ACHN (cell line): ENCODE results near the gene NTMT2.

ENCODE experiments used
- DNase-seq: peaks from one replicate; pipeline ENCODE4 v3.0.0-alpha.2; 2015
- in situ Hi-C: cut with HindIII; loops from 2 replicates; pipeline ENCODE4 v1.10.0; 2017; ENCODE audit warnings: low sequenced_read_pairs, low pct_ligation_motif_present, low pct_unique_long_range_greater_than_20kb

The NTMT2 gene

DNA sequence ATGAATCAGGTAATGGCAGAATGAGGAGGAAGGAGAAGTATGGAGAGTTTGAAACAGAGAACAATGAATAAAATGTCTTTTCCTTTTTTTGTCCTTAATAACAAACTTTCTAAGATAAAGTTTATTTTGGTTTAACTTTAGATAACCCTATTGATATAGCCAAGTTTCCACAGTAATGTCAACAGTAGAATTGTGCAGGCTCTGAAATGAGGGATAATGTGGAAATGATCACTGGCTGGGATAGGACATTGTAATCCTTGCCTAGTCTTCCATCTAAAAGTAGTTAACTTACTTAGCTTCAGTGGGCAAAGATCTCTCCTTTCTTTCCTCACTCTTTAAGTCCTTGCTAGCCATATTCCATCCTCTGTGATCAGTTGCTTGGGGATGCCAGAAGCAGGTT lies 52.8 kb downstream of the NTMT2 start:
- no peak for DNase-seq
- in situ Hi-C loops: no loop called here

DNA sequence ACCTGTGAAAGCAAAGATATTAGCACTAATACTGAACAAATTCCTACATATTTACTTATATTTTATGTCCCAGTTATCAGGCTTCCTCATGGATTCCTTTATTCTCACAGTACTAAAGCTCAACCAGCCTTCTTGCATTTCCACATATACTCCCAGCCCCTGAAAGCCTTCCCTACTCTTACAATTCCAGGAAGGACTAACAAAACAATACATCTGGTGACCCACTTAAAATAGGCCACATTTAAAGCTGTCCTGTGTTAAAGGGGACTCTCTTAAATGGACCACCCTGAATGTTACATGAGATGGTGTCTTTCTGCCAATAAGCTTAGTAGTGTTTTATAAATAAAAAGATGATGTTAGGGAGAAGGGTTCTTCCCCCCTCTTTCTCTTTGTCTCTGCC lies 54.4 kb downstream of the NTMT2 start:
- in situ Hi-C loops: no loop called here
- no peak for DNase-seq

DNA sequence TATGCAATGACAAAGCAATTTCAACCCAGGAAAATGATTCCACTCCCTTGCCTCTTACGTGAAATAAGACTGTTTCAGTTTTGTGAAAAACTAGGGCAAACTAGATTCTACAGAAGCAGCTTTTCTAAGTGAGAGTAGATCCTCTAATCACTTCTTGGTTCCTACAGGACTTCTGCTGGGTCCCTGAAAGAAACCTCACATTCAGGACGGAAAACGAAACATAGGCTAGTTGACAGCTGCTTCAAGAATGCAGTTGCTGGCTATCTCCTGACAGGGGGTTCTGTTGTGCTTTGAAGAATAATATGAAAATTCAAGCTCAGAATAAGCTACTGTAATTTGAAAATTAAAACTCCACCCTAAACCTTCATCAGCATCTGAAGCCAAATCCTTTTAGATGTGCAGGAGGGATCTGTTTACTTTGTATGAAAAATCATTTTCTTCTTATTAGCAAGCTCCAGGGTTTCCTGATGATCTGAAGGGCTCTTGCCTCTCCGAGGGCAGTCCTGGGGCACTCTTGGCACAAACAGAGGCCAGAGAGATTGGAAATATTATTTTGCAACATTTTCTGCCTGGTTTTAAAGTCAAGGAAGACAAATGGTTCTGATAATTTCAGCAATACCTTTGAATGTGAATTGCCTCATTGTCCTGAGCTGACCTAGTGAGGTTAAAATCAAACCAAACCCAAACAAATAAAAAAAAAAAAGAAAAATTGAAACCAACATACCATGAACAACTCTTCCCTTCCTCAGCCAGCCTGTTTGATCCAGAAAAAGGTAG lies 55.0 kb downstream of the NTMT2 start:
- no peak for DNase-seq
- in situ Hi-C loops: no loop called here

DNA sequence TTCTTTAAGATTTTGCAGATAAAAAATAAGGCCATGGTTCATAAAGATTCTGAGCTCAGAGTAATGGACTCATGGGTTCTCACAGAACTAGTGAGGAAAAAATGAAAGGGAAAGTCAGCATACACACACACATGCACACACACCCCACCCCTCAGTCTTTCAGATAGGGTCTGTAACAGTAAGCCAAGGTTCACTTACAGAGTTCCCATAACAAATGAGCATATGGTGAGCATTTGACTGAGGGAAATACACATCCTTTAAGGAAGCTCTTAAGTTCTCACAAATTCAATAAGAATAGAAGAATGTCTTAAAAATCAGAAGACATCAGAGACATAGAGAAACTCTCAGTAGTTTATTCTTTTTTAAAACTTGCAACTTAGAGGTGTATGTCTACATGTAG lies 57.9 kb downstream of the NTMT2 start:
- DNase-seq: no peak
- in situ Hi-C loops: no loop called here

DNA sequence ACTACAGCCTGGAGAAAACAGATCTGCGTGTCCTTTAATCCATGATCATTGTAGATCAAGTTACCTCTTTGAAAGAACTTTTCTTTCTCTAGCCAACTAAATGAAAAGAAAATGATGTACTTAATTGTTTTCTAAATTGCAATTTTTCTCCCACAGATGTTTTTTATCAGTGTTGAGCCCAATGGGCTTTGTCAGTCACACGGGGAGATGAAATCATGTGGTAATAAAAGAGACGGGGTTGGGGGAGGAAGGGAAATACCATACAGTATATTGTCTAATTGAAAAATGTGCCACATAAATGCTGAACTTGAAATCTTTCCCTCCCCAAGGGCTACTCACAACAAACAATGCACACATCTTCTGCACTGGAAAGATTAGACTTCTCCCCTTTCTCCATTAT lies 58.4 kb downstream of the NTMT2 start:
- DNase-seq: no peak
- in situ Hi-C loops: no loop called here

DNA sequence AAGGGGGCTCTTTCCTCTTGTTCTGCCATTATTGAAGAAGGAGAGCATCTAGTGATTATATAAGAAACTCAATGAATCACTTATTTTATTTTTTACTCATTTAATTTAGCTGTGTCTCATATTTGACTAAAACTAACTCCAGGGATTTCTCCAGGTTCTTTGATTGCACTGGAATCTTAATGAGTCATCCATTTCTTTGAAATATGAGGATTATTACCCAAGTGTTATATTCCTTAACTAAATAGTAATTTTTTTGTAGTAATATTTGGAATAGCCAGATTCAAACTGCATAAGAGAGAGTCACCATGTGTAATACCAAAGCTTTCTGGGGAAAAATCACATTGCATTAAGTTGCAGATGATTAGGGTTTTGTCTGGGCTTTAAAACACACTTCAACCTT lies 59.5 kb downstream of the NTMT2 start:
- no peak for DNase-seq
- in situ Hi-C loops: no loop called here

DNA sequence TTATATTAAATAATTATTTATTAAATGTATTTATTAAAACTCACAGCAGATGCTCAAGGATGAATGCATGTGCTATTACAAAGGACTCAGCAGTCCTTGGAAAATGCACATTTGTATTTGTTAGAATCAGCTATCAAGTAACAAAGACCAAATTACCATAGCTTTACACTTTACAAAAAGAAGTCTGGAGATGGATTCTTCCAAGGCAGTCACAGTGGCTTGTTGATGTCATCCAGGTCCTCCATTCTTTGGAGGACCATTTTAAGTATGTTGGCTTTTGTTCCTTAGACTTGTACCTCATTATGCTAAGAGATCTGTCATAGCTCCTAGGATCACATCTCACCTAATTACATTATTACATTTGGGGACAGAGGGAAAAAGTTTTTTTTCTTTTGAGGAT lies 63.4 kb downstream of the NTMT2 start:
- in situ Hi-C loops: no loop called here
- no peak for DNase-seq

DNA sequence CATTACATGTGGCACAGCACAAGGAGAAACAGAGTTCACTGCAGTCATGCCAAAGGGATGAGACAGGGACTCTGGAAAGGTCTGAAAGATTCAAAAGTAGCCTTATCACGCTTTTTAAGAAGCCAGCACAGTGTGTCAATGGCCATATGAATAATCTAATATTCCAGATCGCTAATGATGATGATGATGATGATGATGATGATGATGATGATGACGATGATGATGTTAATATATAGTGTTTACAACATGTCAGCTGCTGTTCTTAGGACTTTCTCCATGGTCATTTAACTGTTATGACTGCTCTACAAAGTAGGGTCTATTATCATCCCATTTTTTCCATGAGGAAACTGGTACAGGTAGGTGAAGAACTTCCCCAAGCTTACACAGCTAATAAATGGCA lies 64.4 kb downstream of the NTMT2 start:
- DNase-seq: no peak
- in situ Hi-C loops: no loop called here

DNA sequence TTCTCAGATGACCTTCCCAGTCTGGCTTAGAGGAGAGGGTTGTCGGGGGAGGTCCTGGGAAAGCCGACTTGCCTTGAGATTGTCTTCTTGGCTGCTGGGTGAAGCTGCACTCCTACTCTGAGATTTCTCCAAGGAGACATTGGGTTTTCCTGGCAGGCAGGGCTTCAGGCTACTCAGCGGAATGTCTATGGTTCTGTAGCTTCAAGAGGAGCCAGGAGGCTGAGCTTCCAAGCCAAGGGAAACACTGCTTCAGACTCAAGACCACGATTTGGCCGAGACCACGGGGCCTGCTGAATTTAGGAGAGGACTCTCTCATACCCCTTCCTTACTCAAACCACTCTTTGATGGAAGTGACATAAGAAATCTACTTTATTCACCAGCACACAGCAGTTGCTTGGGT lies 67.8 kb downstream of the NTMT2 start:
- in situ Hi-C loops: no loop called here
- DNase-seq: no peak

DNA sequence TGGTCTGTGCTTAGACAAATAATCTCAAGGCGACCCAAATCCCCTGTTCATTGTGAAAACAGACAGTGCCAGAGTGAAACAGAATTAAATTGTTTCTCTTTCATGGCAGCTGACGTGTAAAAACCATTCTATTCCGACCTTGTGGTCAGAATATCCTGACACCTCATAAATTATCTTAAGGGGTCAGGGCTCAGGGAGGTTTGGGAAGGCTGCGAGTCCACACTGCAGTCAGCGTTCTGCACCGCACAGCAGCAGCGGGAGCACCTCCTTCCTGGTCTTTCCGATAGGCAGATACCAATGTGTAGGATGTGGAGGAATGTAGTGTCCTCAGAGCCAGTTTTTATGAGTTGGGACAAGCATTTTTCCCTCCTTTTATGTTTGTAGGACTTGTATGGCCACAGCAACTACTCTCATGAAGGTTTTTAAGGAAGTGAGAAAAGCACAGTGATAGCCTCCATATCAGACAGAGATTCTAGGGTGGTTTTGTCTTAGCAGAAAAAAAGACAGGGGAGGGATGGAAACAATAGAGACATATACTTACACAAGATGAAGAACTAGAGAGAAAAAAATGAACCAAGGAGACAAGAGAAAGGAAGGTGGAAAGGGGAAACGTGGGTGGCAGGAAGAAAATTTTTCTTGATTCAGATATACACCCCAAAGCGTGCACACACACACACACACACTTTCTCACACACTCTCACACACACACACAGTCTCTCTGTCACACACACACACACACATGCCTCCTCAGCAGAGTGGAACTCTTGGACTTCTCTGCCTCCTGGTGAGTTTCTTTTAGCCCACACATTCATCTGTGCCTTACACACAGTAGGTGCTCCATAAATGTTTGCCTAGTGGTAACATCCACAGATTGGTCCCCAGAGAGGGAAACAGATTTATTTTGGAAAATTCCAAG lies 68.6 kb downstream of the NTMT2 start:
- no peak for DNase-seq
- in situ Hi-C loops: no loop called here

DNA sequence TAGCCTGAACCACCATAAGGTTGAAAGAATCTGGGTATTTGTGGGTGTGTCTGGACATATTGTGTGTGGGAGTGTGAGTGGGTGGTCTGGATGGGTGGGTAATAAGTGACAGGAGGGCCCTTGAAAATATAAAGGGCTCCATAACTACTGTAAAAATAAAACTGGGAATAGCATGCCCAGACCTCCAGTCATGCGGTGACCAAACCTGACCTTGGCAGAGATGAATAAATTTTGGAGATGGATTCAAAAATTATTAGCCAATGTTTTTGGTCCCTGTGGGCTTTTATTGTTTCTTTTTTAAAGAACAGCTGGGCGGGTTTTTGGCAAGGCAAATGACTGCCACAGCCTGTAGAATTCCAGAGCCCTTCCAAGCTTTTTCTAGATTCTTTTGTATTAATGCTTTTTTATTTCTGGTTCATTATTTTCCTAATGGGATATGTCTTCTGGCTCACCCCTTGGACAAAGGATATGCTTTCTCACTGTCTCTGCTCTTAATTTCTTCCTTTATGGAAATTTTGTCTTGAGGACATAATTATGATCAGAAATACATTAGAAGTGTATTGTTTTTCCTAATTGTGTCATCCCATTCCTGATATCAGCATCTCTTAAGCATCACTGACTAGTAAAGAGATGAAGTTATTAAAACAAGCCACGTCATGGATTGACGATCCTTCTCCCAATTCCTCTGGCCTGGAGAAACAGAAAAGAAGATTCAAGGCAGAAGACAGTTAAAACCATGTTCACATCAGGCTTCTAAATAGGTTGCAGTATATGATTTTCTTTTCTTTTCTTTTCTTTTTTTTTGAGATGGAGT lies 69.5 kb downstream of the NTMT2 start:
- DNase-seq: no peak
- in situ Hi-C loops: no loop called here

DNA sequence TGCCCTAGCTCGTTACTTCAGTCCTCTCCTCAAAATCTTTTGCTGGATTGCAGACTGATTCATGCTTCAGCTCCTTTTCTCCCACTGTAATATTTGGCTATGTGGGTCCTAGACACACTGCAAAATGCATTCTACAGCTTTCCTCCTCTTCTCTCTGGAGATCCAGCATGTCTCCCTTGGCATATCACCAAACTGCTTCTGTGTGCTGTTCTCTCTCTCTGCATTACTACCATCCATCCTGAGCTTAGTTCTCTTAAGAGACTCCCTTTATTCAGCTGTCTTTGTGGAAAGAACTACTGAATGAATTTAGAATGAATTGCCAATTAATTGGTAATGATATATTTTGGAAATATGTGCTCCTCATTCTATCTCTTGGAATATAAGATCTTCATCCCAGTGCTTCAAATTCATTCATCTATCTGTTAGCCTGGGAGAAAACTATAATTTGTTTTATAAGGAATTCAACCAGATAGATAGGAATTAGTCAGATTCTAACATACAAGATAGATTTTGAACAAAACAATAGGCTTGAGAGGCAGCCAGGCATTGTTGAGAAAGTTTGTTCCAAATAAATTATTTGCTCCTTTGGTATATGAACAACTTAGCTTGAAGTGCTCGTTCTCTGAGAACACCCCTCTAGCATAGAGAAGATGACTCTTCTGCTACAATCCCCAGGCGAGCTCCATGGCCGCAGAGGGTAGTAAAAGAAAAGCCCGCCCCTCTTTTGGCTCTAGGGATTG lies 71.9 kb downstream of the NTMT2 start:
- no peak for DNase-seq
- in situ Hi-C loops: no loop called here

DNA sequence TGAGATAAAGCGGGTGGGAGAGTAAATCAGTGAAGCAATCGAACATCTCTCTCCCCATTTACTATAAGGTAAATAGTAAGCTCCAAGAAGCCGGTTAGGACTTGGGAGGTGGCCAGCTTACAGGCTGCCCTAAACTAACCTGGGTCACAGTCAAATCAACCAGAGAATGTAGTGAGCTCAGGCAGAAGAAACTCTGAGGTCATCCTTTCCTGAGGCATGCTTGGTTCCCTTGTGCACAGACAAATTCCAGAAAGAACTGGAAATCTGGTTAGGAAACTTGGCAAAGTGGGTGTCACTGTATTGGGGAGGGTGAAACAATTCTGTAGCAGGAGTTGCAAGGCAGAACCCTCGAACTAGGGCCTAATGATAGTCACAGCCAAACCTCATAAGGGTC lies 72.5 kb downstream of the NTMT2 start:
- DNase-seq: no peak
- in situ Hi-C loops: no loop called here
